ENCODE measurements around the gene SMIM13. TPM values are rescaled to one million over a fixed set of nuclear protein-coding genes. Genes with fewer than 3 reads are reported as not detected.
A peak's percentile ranks its signal among the peaks of the same experiment; 100 is the strongest.
"Not testable (repeated sequence)": the region's sequence is repeated elsewhere in the genome, so short reads cannot be mapped to it uniquely, and the experiment has no call there.

SMIM13 gene
- total RNA-seq, 2 donors from 2014 or later: 4.4 to 7.2 TPM

DNA sequence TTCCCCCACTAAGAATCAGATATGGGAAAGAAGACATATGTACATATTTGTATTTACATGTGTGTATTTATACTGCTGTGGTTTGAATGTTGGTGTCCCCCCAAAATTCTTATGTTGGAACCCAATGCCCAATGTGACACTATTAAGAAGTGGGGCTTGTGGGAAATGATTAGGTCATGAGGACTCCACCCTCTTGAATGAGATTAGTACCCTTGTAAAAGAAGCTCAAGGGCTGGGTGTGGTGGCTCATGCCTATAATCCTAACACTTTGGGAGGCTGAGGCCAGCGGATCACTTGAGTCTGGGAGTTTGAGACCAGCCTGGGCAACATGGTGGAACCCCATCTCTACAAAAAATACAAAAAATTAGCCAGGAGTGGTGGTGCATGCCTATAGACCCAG, 3.9 kb upstream of the SMIM13 start:
- H3K4me1 ChIP-seq (replicated peaks): no peaks in the 10 kb centered on the region
- H3K4me3 ChIP-seq: no peak overlapping the region
- intact Hi-C loops (cut with DNase I): no loop called here
- H3K9me3 ChIP-seq: no peaks in the 10 kb centered on the region
- no peak for TF ChIP-seq CTCF (IDR thresholded peaks at IDR 0.05)
- no peak for TF ChIP-seq POLR2A (IDR thresholded peaks at IDR 0.05)
- no peak for TF ChIP-seq POLR2AphosphoS5 (IDR thresholded peaks at IDR 0.05)
- DNase-seq (ENCODE audit: low spot score): no peak
- no peaks in the 10 kb centered on the region for H3K27me3 ChIP-seq (replicated peaks; ENCODE audit: insufficient read depth)
- WGBS: 100% methylated on average over 1 of the region's 1 CpG
- H3K36me3 ChIP-seq: no peaks in the 10 kb centered on the region
- H3K27ac ChIP-seq: no peak overlapping the region

DNA sequence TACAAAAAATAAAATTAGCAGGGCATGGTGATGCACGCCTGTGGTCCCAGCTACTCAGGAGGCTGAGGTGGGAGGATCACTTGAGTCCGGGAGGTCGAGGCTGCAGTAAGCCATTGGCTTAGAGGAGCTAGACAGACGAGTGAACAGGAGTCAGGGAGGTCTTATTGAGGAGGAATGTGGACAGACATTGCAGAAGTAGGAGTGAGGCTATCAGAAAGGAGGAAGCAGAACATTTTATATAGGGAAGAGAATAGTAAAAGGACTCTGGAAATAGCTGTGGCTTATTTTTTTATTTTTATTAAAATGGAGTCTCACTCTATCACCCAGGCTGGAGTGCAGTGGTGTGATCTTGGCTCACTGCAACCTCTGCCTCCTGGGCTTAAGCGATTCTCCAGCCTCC, 2.5 kb upstream of the SMIM13 start:
- H3K4me1 ChIP-seq (replicated peaks); H3K36me3 ChIP-seq; DNase-seq (ENCODE audit: low spot score); H3K27me3 ChIP-seq (replicated peaks; ENCODE audit: insufficient read depth); H3K27ac ChIP-seq; H3K9me3 ChIP-seq; H3K4me3 ChIP-seq; intact Hi-C loops (cut with DNase I): not testable (repeated sequence)
- 93% methylated on average over 5 of the region's 5 CpGs for WGBS

GRCh38 chr6:11092668-11093375, 812 bp upstream of the SMIM13 start:
- TF ChIP-seq CTCF (IDR thresholded peaks at IDR 0.05) (peak in 1 of 4 experiments; percentile 4), POLR2AphosphoS5 (IDR thresholded peaks at IDR 0.05) (no peak)
- peak; percentile 51 for DNase-seq (ENCODE audit: low spot score)
- 2% methylated on average over 10 of the region's 10 CpGs for WGBS
- no peaks in the 10 kb centered on the region for H3K36me3 ChIP-seq
- peak overlapping the region; percentile 97 to 98 for H3K4me3 ChIP-seq
- intact Hi-C loops (cut with DNase I): no loop called here
- peak overlapping the region; percentile 98 for H3K27ac ChIP-seq
- H3K27me3 ChIP-seq (replicated peaks; ENCODE audit: insufficient read depth): no peaks in the 10 kb centered on the region
- H3K9me3 ChIP-seq: no peaks in the 10 kb centered on the region
- H3K4me1 ChIP-seq (replicated peaks): no peaks in the 10 kb centered on the region

DNA sequence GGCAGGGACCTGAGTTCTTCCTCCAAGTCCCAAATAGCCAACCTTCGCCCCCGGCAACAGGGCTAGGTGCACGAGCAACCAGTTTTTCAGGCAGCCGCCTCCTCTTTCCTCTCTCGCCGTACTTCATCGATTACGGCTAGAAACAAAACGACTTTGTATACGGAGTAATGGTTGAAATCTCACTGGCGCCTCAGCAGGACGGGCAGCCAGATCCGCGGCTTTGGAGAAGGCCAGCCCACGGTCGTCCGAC, 333 bp upstream of the SMIM13 start:
- Histone ChIP-seq H3K4me1 (replicated peaks) (no peaks in the 10 kb centered on the region), H3K27ac (peak overlapping the region; percentile 98), H3K9me3 (no peaks in the 10 kb centered on the region), H3K36me3 (no peaks in the 10 kb centered on the region), H3K4me3 (peak overlapping the region; percentile 97 to 98), H3K27me3 (replicated peaks; ENCODE audit: insufficient read depth) (no peaks in the 10 kb centered on the region)
- under 1% methylated on average over 17 of the region's 17 CpGs for WGBS
- DNase-seq (ENCODE audit: low spot score): no peak
- intact Hi-C loops (cut with DNase I): no loop called here
- TF ChIP-seq POLR2AphosphoS5 (IDR thresholded peaks at IDR 0.05) (no peak), CTCF (IDR thresholded peaks at IDR 0.05) (no peak), POLR2A (IDR thresholded peaks at IDR 0.05) (no peak)

GRCh38 chr6:11094411-11094851, 797 bp downstream of the SMIM13 start:
- H3K27ac ChIP-seq: peak overlapping the region; percentile 98
- no peaks in the 10 kb centered on the region for H3K36me3 ChIP-seq
- H3K9me3 ChIP-seq: no peaks in the 10 kb centered on the region
- H3K4me3 ChIP-seq: peak overlapping the region; percentile 97 to 98
- H3K27me3 ChIP-seq (replicated peaks; ENCODE audit: insufficient read depth): no peaks in the 10 kb centered on the region
- peak; percentile 33 for DNase-seq (ENCODE audit: low spot score)
- WGBS: under 1% methylated on average over 15 of the region's 15 CpGs
- TF ChIP-seq POLR2AphosphoS5 (IDR thresholded peaks at IDR 0.05): peak; percentile 10
- no peak for TF ChIP-seq POLR2A (IDR thresholded peaks at IDR 0.05)
- intact Hi-C loops (cut with DNase I): no loop called here
- H3K4me1 ChIP-seq (replicated peaks): no peaks in the 10 kb centered on the region

- Histone ChIP-seq H3K9me3 (no peaks in the 10 kb centered on the region), H3K4me3 (peak overlapping the region; percentile 97 to 98), H3K36me3 (no peaks in the 10 kb centered on the region), H3K27me3 (replicated peaks; ENCODE audit: insufficient read depth) (no peaks in the 10 kb centered on the region), H3K4me1 (replicated peaks) (no peaks in the 10 kb centered on the region), H3K27ac (peak overlapping the region; percentile 98)
- no peak for TF ChIP-seq CTCF (IDR thresholded peaks at IDR 0.05)
- TF ChIP-seq POLR2A (IDR thresholded peaks at IDR 0.05): no peak
- TF ChIP-seq POLR2AphosphoS5 (IDR thresholded peaks at IDR 0.05): no peak
- 38% methylated on average over 7 of the region's 7 CpGs for WGBS
- intact Hi-C loops (cut with DNase I): no loop called here
- no peak for DNase-seq (ENCODE audit: low spot score)
These were observed 1.3 kb downstream of the SMIM13 start for GRCh38 chr6:11094941-11095340.
